Fibroblast of mammary gland (primary cell): Measurements from ENCODE around the gene VEPH1.

Experiments
- DNase-seq: peaks from one replicate; pipeline ENCODE4 v3.0.0-alpha.2; 2010; ENCODE audit warnings: low read depth
- H3K4me3 ChIP-seq: 2 replicates; pipeline ENCODE4 v1.5.1; 2011; ENCODE audit warnings: low read depth, mild to moderate bottlenecking, low read length, moderate library complexity; ENCODE audit not compliant: control insufficient read depth
- CTCF ChIP-seq: conservative IDR thresholded peaks from 2 replicates; pipeline ENCODE4 v1.5.1; 2011; ENCODE audit warnings: low read depth, low read length, inconsistent platforms; ENCODE audit not compliant: control insufficient read depth, insufficient read depth

The VEPH1 gene

GRCh38 chr3:157301755-157302154 lies 201.5 kb downstream of the VEPH1 start:
- TF ChIP-seq CTCF: no peak

GRCh38 chr3:157300981-157301663 lies 202.1 kb downstream of the VEPH1 start:
- no peak overlapping the region for H3K4me3 ChIP-seq
- DNase-seq: no peak
- TF ChIP-seq CTCF: no peak

More at GRCh38 chr3:157301755-157302154, 201.5 kb downstream of the VEPH1 start:
- no peak for DNase-seq
- H3K4me3 ChIP-seq: no peak overlapping the region

GRCh38 chr3:157300094-157300493 lies 203.1 kb downstream of the VEPH1 start:
- DNase-seq: no peak
- no peak overlapping the region for H3K4me3 ChIP-seq
- TF ChIP-seq CTCF: no peak

- H3K4me3 ChIP-seq: no peak overlapping the region
- no peak for TF ChIP-seq CTCF
- DNase-seq: no peak
These were observed 205.8 kb downstream of the VEPH1 start for GRCh38 chr3:157297328-157297915.

DNA sequence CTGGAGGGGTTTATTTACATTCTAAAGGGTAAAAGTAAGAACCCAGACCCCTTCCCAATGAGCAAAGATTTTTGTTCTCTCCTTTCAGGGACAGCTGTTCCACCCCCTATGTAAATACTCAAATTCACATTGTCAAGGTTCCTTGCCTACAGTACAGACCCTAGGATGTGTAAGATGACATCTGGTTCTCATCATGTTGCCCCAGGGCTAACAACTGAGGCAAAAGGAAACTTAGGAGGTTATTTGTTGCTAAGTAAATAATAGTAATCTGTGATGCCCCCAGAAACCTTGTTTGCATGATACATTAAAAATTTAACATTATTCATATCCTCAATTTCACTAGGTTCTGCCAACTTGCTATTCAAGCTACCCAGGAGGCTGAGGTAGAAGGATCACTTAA lies 208.3 kb downstream of the VEPH1 start:
- no peak overlapping the region for H3K4me3 ChIP-seq
- TF ChIP-seq CTCF: no peak
- DNase-seq: no peak

- DNase-seq: no peak
- no peak overlapping the region for H3K4me3 ChIP-seq
- TF ChIP-seq CTCF: no peak
These were observed 208.7 kb downstream of the VEPH1 start for GRCh38 chr3:157294491-157294890.
